Erythroblast (primary cell): ENCODE results near the gene LHB.
"Not testable (repeated sequence)": the region's sequence is repeated elsewhere in the genome, so short reads cannot be mapped to it uniquely, and the experiment has no call there.

Experiments
- GATA1 ChIP-seq: IDR thresholded peaks from 2 replicates; pipeline ENCODE4 v1.6.1; 2011; ENCODE audit warnings: low read depth, mild to moderate bottlenecking, control low read depth, low read length, moderate library complexity
- POLR2A ChIP-seq: IDR thresholded peaks from 2 replicates; pipeline ENCODE4 v1.6.1; 2011; ENCODE audit warnings: mild to moderate bottlenecking, low read length

DNA sequence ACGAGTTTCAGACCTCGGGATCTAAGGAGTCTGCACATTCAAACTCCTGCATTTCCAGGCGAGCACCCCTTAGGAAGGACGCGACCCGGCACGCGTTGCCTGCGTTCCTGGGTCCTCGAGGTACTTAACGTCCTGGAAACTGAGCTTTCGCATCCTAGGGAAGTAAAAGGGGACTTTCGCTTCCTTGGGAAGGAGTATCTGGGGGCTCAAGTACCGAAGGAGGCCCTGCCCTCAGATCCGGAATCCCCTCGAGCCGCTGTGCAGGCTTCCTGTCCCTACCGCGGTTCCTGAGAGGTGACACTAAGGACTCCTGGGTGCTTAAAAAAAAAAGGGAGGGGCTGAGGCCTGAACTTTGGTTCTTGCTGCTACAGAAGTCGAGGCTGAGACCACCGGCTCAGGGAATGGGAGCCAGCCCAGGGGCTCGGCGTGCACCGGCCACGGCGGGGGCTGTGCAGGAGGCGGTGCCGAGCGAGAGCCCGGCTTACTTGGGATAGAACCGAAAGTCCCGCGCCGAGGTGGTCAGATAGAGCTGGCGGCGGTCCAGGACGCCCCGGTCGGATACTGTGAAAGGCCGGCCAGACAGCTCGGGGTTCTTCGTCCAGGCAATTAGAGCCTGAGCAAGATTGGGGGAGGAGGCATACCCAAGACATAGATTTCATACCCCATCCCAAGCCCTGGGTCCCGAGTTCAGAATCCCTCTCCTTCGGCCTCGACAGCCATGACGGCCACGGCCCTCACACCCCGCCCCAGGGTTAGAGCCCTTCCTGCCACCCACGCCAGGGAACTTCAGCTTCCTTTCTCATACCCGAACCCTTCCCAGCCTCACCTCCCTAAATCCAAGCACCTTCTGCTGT is 1.7 kb upstream of the LHB start:
- TF ChIP-seq POLR2A, GATA1: not testable (repeated sequence)
